Hematopoietic multipotent progenitor cell treated with erythropoietin and hydrocortisone succinate and interleukin-3 and kit ligand, for 4 days (in vitro differentiated cells): ENCODE data around the gene SYNE3.

Source experiments
- DNase-seq: peaks from one replicate; pipeline ENCODE4 v3.0.0-alpha.2; 2015

The SYNE3 gene

DNA sequence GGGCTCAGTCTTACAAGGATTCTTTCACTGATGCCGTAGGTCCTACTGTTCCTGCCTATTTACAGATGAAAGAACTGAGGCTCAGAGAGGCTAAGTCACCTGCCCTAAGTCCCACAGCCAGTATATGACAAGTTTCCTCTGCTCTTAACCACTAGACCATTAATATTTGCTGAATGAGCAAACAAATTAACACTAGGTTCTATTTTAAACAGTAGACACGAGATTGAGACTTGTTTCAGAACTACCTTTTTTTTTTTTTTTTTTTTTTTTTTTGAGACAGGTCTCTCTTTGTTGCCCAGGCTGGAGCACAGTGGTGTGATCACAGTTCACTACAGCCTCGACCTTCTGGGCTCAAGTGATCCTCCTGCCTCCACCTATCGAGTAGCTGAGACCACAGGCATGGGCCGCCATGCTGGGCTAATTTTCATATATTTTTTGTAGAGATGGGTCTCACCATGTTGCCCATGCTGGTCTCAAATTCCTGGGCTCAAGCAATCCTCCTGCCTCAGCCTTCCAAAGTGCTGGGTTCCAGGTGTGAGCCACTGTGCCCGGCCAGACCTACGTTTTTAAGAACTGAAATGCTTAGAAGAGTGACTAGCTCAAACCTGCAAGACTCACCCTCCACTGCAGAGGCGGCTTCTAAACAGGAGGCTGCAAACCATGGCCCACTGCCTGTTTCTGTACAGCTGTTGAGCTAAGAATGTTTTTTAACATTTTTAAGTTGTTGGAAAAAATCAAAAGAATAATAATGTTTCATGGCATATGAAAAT is 12.9 kb downstream of the SYNE3 start:
- no peak for DNase-seq

DNA sequence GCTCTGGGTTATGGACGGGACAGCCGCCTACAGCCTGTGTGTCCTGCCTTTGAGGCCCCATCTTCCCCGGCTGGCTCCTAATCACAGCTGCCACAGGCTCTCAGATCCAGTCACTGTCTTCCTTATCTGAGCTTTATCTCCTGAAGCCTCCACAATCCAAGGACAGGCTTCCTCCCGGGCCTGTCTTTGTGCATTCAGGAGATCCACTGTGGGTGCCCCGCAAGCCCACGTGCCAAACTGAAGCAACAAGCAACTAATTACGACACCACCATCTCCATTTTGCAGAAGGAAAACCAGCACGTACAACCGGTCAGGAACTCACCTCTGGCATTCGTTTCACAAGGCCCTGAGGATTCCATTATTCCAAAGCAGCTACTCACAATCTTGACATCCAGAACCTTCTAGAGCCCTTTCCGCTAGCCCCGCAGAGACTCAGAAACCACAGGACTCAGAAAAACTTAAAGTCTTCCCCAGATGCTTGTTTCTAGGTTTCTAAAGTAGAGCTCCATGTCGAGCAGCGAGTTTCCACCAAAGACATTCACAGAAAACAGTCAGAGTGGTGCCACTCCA is 14.0 kb downstream of the SYNE3 start:
- DNase-seq = no peak

DNA sequence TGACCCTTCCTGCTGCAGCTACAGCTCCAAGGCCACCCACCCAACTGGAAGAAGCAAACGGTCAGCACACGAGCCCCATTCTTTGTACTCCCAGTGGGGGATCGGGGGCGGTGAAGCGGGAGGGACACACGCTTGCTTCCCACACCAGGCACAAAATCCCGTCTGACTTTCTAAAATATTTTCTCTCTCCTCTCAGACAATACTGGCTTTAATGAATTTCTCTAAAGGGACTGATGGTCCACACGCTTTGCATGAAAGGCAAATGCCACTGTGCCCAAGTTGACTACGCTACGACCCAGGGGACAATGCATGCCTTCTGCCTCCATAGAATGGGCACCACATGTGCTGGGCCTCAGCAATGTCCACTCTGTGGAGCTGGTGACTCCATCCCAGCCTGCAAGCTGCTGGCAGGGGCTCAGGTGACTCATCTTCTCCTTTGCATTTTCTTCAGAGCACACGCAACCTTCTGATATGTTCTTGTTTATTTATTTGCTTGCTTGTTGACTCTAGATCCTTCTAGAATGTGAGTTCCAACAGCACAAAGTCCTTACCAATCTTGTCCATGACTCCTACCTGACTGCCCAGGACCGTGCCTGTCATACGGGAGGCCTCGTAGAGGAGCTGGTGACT is 15.6 kb downstream of the SYNE3 start:
- no peak for DNase-seq

DNA sequence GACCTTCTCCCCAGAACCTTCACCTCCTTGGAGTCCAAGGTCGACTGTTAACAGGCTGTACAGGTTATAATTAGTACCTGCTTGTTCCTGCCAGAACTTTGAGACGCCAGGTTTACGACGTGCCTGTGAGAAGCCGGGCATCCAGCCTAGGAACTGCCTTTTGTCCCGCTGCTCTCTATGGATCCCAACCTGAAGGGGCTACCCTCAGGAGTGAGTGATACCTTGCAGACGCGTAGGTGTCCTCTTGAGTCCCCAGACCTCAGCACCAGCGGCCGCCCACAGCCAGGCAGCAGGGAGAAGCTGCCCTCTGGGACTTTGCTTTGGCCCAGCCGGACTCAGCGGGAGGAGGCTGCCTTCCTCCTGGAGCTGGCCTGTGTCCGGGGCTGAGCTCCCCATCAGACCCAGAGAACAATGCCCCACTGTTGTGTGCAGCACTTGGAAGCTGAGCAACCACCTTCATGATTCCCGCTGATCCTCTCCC is 16.2 kb downstream of the SYNE3 start:
- DNase-seq = no peak

DNA sequence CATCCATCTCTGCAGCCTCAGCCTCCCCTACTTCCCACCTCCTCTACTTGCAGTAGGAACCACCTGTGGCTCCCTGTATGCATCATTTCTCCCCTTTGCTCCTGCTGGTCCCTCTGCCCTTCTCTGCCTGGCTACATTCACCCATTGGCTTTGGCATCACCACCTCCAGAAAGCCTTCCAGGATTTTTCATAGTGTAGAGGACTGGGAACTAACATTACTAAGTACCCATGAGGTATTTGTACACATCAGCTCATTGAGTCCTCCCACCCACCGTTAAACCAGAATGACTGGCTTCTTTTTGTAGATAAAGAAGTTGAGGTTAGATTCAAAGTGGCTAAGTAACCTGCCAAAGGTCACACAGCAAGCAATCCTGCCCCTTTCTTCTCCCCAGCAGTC is 17.1 kb downstream of the SYNE3 start:
- DNase-seq = peak; percentile 79

DNA sequence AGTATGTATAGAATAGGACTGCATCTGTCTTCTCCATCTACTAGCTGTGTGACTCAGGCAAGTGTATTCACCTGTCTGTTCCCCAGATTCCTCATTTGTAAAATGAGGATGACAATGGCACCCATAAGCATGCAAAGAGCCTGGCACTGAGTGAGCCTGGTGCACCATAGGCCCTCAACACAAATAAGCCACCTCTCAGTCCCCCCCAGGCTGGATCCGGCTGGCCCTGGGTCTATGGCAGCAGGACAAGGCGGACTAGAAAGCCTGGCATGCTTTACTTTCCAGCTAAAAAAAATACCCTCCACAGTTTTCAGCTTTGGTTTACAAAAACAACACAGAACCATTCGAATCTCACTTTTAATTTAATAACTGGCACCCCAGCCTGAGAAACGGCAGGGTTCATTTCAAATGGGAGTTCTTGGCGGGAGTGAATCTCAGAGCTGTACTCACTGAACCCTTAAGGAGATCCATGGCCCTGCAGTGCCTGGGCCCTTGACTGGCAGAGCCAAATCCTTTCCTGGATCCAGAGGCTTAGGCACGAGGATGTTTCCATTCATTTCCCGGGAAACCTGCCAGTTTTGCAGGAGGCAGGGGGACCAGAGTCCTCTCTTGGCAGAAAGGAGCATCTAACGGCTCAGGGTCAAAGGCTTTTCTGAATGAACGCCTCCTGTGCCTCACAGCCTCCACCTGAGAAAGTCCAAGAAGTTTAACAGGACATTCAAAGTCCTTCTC is 17.7 kb downstream of the SYNE3 start:
- no peak for DNase-seq

DNA sequence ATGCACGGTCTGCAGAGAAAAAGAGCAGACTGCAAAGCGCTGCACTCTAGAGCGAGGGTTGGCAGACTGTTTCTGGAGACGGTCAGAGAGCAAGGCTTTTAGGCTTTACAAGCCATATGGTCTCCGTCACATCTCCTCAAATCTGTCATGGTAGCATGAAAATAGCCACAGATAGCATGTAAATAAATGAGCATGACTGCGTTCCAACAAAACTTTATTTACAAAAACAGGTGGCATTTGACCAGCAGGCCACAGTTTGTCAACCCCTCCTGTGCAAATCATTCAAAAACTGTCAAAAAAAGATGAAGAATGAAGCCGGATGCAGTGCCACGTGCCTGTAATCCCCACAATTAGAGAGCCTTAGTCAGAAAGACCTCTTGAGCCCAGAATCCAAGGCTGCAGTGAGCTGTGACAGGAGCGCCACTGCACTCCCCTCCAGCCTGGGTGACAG is 18.9 kb downstream of the SYNE3 start:
- DNase-seq = no peak

DNA sequence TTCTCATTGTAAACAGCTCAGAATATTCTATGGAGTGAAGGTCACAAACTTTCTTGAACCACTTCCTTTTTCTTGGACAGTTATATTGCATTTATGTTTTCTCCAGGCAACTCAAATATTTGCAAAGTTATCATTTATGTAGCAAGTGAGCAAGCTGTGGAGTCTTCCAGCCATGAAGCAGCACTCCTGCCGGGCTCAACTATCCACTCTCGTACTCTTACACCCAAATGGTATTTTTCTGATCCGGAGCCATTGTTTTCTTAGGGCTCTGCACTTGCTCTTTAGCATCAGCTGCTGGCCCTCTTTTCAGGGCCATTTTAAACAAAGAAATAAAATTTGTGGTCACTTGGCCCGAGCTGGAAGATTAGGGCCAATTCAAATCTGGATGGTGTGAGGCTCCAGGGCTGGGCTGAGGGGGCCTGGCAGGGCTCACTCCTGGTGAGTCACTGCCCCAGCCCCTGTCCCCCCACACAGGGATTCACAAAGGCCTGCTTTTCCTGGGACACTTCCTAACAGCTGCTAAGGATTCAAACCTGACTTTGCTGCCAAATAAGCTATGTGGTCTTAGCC is 19.7 kb downstream of the SYNE3 start:
- no peak for DNase-seq

DNA sequence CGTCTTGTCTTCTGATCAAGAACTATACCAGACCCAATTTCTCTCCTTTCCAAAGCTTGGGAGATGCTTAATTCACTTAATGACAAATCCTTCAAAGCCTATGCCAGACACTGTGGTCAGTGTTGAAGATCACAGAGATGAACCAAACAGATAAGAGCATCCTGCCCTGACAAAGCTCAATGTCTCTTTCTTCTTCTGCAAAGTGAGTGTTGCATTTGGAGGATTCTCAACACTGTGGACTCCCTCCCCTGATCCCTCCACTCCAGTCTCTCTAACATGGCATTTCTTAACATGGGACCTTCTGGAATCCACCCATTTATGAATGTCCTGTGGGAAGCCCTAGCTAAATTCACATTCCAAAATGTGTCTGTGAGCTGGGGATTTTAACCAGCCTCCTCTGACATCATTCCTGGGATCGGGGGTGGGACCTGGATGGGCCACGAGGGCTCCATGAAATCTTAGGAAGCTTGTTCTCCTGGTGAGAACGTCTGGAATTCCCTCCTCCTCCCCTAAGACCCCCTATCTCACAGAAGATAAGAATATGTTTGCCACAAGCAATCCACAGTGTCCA is 20.3 kb downstream of the SYNE3 start:
- peak; percentile 41 for DNase-seq

DNA sequence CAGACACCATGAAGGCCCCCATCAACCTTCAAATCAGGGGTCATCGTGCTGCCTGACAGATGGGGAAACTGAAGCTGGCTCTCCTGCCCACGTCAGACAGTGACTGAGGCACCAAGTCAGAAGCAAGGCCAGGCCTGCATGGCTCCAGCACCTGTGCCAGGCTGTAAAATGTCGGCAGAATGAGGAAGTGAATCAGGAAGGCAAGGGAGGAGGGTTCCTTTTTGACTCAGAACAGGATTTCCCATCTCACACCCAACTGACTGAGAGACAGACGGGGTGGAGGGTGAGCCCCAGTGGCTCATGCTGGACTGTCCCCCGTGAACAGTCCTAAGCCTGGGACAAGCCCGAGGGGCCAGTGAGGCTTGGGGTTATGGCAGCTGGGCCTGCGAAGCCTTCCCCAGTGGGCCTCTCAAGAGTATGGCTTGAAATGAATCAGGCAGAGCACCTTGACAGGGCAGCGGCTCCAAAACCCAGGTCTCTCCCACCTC is 20.9 kb downstream of the SYNE3 start:
- peak; percentile 69 for DNase-seq

DNA sequence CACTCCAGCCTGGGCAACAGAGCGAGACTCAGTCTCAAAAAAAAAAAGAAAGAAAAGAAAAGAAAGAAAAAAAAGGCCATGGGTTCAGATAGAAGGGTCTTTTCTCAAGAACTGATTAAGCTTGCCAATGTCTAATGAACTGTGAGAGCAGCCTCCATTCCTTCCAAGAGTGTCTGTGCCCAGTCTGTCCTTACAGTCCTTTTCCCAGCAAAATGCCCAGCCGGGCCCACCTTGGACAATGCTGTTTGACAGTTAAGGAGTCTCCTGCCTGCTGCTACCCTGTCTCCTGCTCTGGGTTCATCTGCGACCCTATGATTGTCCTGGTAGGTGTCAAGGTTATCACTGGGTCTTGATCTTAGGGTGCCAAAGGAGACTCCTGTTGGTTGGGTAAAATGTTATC is 21.4 kb downstream of the SYNE3 start:
- DNase-seq = no peak

DNA sequence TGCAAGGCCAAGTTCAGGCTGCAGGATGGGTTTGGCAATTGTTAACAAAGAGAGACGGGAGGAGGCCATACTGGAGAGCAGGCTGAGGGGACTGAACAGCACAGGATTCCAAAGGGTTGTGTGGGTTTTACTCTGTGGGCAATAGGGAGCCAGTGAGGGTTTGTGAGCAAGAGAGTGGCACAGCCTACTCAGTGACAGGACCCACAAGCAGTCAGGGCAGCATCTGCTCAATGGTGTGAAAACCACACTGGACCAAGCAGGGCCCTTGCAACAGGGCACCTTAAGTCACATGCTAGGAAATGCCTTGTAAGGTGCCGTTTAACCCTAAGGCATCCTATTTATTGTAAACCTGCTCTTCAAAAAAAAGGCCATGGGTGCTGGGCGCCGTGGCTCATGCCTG is 22.0 kb downstream of the SYNE3 start:
- DNase-seq = no peak

DNA sequence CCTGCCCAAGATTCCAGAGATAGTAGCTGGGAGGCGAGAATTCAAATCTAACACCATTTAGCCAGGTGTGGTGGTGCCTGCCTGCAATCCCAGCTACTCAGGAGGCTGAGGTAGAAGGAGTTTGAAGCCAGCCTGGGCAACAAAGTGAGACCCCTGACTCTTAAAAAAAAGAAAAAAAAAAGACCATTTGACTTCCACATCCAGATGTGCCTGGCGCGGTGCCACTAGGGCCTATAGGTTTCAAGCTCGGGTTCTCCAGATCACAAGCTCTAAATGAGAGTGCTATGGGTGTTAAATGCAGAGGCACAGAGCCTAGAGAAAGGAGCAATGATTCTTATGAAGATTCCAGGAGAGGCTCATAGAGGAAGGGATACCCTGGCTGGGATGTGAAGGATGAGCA is 22.5 kb downstream of the SYNE3 start:
- DNase-seq = no peak

DNA sequence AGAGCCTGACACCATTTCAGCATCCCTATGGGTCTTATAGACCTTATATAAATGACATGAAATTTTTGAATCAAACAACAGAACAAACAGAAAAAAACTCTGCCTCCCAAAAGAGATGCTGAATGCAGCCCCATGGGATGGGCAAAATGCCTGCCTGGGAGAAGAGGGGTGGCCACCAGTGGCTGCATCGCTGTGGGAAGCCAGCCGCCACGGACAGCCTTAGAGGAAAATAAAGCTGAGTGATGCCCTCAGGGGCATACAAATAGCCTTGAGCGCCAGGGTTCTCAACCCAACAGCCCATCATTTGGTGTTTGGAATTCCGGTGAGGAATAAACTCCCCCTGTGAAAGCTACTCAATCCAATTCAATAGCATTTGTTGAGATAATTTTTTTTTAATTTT is 22.9 kb downstream of the SYNE3 start:
- DNase-seq = no peak

DNA sequence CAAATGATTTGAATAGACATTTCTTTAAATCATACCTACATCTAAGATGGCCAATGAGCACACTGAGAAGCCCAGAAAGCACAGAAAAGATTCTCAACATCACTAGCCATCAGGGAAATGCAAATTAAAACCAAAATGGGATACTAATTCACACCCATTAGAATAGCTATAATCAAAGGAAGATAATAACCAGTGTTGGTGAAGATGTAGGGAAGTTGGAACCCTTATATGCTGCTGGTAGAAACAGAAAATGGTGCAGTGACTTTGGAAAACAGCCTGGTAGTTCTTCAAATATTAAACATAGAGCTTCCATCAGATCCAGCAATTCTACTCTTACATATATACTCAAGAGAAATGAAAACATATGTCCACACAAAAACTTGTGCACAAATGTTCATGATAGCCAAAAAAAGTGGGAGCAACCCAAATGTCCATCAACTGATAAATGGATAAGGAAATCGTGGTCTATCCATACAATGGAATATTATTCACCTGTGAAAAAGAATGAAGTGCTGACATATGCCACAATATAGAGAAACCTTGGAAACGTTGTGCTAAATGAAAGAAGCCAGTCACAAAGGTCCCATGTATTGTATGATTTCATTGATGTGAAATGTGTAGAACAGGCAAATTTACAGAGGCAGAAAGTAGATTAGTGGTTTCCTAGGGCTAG is 24.4 kb downstream of the SYNE3 start:
- DNase-seq = no peak

DNA sequence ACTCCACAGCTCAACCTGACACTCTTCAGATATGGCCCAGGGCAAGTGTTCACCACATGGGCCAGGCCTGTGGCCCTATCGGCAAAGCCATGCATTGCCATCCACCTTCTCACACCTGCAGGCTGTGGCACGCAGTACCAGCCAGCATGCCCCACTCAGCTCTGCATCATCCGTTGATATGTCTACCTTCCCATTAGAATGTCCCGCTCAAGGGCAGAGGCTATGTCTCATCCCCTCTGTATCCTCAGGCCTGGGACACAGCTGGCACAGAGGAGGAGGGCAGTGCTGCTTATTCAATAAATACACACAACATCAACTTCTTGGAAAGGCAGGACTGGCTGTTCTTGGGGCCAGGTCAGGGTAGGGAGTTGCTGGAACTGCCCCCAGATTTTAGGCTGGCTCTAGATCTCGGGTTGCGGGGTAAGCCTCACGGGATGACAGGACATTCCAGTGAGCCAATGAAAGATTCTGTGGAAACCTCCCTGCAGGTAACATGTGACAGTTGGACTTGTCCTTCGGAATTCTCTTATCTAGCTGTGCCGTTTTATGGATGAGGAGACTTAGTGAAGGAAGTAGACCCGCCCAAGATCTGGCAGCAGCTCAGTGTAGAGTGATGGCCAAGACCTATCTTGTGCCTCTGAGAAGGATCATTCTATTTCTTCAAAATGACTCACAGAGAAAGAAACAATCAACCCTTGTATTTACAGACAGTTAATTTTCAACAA is 25.6 kb downstream of the SYNE3 start:
- no peak for DNase-seq

DNA sequence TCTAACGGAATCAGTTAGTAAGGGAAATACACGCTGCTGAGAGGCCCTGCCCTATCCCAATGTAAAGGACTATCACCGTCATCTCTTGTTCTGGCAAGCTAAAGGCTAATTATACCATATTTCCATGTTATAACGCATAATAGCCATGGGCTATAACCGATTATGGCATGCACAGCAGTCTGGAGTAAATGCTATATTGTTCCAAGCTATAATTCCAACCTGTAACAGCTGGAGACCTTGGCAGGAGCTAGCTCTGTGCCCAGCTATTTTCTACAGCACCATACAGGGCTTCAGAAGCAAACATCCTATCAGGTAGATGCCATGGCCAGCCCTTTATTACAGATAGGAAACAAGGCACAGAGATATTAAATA is 26.3 kb downstream of the SYNE3 start:
- no peak for DNase-seq

DNA sequence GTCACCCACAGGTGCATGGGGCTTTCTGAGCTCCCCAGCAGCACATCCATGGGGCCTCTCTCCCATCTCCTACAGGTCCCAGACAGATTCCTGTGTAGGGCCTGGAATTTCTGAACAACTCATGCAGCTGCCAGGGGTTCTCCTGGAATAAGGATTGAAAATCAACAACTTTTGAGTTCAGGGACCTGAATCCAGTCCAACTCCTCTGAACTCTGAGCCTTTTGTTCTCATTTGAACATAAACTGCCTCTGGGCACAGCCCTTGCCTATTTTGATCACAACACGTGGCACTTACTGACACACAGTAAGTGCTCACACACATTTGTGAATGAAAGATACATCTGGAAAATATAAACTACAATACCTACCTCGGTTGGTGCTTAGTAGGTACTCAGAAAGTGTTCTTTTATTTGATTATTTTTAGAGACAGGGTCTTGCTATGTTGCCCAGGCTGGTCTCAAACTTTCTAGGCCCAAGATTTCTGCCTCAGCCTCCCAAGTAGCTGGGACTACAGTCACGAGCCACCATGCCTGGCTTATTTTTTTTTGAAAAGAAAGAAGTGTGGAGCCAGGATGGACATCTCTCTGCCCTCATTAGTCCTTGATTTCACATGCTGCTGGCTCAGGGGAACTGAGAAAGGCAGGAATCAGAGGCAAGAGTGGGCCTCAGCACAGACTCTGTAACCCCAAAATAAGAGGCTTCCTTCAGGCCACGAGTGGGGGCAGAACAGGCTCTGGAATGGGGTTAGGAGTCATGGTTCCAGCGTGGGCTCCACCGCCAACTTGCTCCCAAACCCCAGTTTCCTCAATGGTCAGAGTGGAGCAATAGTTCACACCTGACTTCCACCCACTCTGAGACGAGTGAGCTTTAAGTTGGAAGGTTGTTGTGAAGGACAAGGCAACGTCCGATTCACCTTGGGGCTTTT is 27.0 kb downstream of the SYNE3 start:
- no peak for DNase-seq

DNA sequence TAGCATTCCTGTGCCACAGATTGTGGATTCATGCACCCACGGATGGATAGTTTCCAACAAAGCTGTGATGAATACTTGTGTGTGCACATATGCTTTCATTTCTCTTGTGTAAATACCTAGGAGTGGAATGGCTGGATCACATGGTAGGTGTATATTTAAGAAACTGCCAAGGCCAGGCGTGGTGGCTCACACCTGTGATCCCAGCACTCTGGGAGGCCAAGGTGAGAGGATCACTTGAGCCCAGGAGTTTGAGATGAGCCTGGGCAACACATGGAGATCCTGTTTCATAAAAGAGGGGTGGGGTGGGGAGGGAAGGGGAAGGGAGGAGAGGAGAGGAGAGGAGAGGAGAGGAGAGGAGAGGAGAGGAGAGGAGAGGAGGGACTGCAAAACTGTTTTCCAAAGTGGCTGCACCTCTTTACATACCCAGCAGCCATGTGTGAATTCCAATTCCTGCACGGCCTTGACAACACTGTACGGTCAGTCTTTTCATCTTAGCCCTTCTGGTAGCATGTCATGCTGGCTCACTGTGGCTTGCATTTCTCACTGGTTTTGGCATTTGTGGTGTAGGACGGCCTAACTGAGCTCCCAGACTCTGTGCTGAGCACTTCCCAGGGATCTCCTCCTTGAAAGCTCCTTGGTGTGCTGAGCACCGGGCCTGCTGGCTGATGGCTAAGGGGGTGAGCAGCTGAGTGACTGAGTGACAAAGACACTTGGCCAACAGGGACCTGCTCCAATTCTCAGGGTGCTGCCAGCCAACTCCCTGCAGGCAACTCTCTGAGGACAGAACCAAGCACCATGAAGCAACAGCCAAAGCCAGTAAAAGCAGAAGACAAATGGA is 27.9 kb downstream of the SYNE3 start:
- no peak for DNase-seq
